ENCODE measurements around the gene HS1BP3.

HS1BP3 gene

GRCh38 chr2:20674974-20675679, 24.2 kb upstream of the HS1BP3 start:
- no peak for DNase-seq (ENCODE audit: low read depth in 3 of 3)

GRCh38 chr2:20674309-20674965, 23.5 kb upstream of the HS1BP3 start:
- no peak for DNase-seq (ENCODE audit: low read depth in 3 of 3)

- no peak for DNase-seq (ENCODE audit: low read depth in 3 of 3)
Measured at GRCh38 chr2:20673686-20674308, 22.9 kb upstream of the HS1BP3 start.

GRCh38 chr2:20672201-20672951, 21.5 kb upstream of the HS1BP3 start:
- DNase-seq (ENCODE audit: low read depth in 3 of 3) = no peak

- no peak for DNase-seq (ENCODE audit: low read depth in 3 of 3)
Measured at GRCh38 chr2:20671736-20672080, 20.8 kb upstream of the HS1BP3 start.

- no peak for DNase-seq (ENCODE audit: low read depth in 3 of 3)
Measured at GRCh38 chr2:20671036-20671735, 20.3 kb upstream of the HS1BP3 start.

- DNase-seq (ENCODE audit: low read depth in 3 of 3) = no peak
Measured at GRCh38 chr2:20670315-20671035, 19.6 kb upstream of the HS1BP3 start.

- no peak for DNase-seq (ENCODE audit: low read depth in 3 of 3)
Measured at GRCh38 chr2:20669562-20670314, 18.8 kb upstream of the HS1BP3 start.

GRCh38 chr2:20668871-20669475, 18.1 kb upstream of the HS1BP3 start:
- DNase-seq (ENCODE audit: low read depth in 3 of 3) = no peak

GRCh38 chr2:20668451-20668850, 17.6 kb upstream of the HS1BP3 start:
- DNase-seq (ENCODE audit: low read depth in 3 of 3) = no peak

GRCh38 chr2:20667531-20668401, 16.9 kb upstream of the HS1BP3 start:
- no peak for DNase-seq (ENCODE audit: low read depth in 3 of 3)

GRCh38 chr2:20667151-20667530, 16.2 kb upstream of the HS1BP3 start:
- no peak for DNase-seq (ENCODE audit: low read depth in 3 of 3)

GRCh38 chr2:20666304-20667150, 15.6 kb upstream of the HS1BP3 start, which contains the start of gene GDF7:
TSS of gene GDF7 (plus strand) at chr2:20667144. CDS start at chr2:20667240, 96 bp downstream.
- no peak for DNase-seq (ENCODE audit: low read depth in 3 of 3)

GRCh38 chr2:20666005-20666303, 15.1 kb upstream of the HS1BP3 start:
- DNase-seq (ENCODE audit: low read depth in 3 of 3) = no peak

- DNase-seq (ENCODE audit: low read depth in 3 of 3) = no peak
Measured at GRCh38 chr2:20665243-20666004, 14.5 kb upstream of the HS1BP3 start.

- DNase-seq (ENCODE audit: low read depth in 3 of 3) = no peak
Measured at GRCh38 chr2:20664431-20665242, 13.7 kb upstream of the HS1BP3 start.

- DNase-seq (ENCODE audit: low read depth in 3 of 3) = no peak
Measured at GRCh38 chr2:20664071-20664390, 13.1 kb upstream of the HS1BP3 start.

All from stimulated activated CD4-positive, alpha-beta T cell treated with anti-CD3 and anti-CD28 coated beads, TNF-alpha, amount 100 ng/mL, for 48 hours (primary cell).